Stimulated activated CD8-positive, alpha-beta memory T cell treated with anti-CD3 and anti-CD28 coated beads, Interleukin-4, amount 100 ng/mL, for 1 hour (primary cell): ENCODE measurements around the gene TGFA.

ENCODE experiments used
- DNase-seq, 2 donors: peaks; one replicate each; pipeline ENCODE4 v3.0.0-alpha.2; 2020; ENCODE audit warnings: low read depth in 2 of 2, low spot score in 1 of 2

Gene TGFA

GRCh38 chr2:70553334-70553583, 367 bp downstream of the TGFA start:
- no peak for DNase-seq

- no peak for DNase-seq
Observed at GRCh38 chr2:70552501-70553333, 909 bp downstream of the TGFA start.

- DNase-seq, result no peak
Observed at GRCh38 chr2:70551167-70551566, 2.5 kb downstream of the TGFA start.

GRCh38 chr2:70549962-70550361, 3.7 kb downstream of the TGFA start:
- DNase-seq, result no peak

- no peak for DNase-seq
Observed at GRCh38 chr2:70549064-70549710, 4.4 kb downstream of the TGFA start.

- no peak for DNase-seq
Observed at GRCh38 chr2:70548233-70548632, 5.4 kb downstream of the TGFA start.

GRCh38 chr2:70546885-70547284, 6.7 kb downstream of the TGFA start:
- DNase-seq, result no peak

- DNase-seq, result no peak
Observed at GRCh38 chr2:70546376-70546775, 7.2 kb downstream of the TGFA start.

GRCh38 chr2:70541481-70542020, 12.1 kb downstream of the TGFA start:
- DNase-seq, result no peak

- no peak for DNase-seq
Observed at GRCh38 chr2:70537840-70538239, 15.8 kb downstream of the TGFA start.

GRCh38 chr2:70536517-70537055, 17.0 kb downstream of the TGFA start:
- no peak for DNase-seq

- no peak for DNase-seq
Observed at GRCh38 chr2:70535573-70535972, 18.1 kb downstream of the TGFA start.

- DNase-seq, result no peak
Observed at GRCh38 chr2:70534183-70534836, 19.3 kb downstream of the TGFA start.

GRCh38 chr2:70532244-70532935, 21.2 kb downstream of the TGFA start:
- no peak for DNase-seq

GRCh38 chr2:70531419-70532086, 22.1 kb downstream of the TGFA start:
- DNase-seq, result no peak

GRCh38 chr2:70529610-70530009, 24.0 kb downstream of the TGFA start:
- no peak for DNase-seq

- DNase-seq, result no peak
Observed at GRCh38 chr2:70528929-70529328, 24.7 kb downstream of the TGFA start.

- DNase-seq, result no peak
Observed at GRCh38 chr2:70528276-70528675, 25.4 kb downstream of the TGFA start.

- no peak for DNase-seq
Observed at GRCh38 chr2:70527447-70528080, 26.1 kb downstream of the TGFA start.

GRCh38 chr2:70526126-70526525, 27.5 kb downstream of the TGFA start:
- no peak for DNase-seq
